Measurements from ENCODE around the gene HTT.

HTT gene

GRCh38 chr4:3263053-3263875 lies 188.8 kb downstream of the HTT start:
- no peak for DNase-seq (ENCODE audit: low read depth)

- DNase-seq (ENCODE audit: low read depth) = no peak
These were observed 189.4 kb downstream of the HTT start for GRCh38 chr4:3263876-3264193.

- no peak for DNase-seq (ENCODE audit: low read depth)
These were observed 191.6 kb downstream of the HTT start for GRCh38 chr4:3266076-3266475.

- no peak for DNase-seq (ENCODE audit: low read depth)
These were observed 193.3 kb downstream of the HTT start for GRCh38 chr4:3267576-3268394.

- DNase-seq (ENCODE audit: low read depth) = no peak
These were observed 194.1 kb downstream of the HTT start for GRCh38 chr4:3268395-3269104.

GRCh38 chr4:3269105-3269927 lies 194.8 kb downstream of the HTT start:
- DNase-seq (ENCODE audit: low read depth) = no peak

GRCh38 chr4:3269991-3270611 lies 195.6 kb downstream of the HTT start:
- no peak for DNase-seq (ENCODE audit: low read depth)

- DNase-seq (ENCODE audit: low read depth) = no peak
These were observed 196.7 kb downstream of the HTT start for GRCh38 chr4:3271131-3271530.

- no peak for DNase-seq (ENCODE audit: low read depth)
These were observed 202.5 kb downstream of the HTT start for GRCh38 chr4:3276986-3277385.

- no peak for DNase-seq (ENCODE audit: low read depth)
These were observed 206.0 kb downstream of the HTT start for GRCh38 chr4:3280466-3280865.

- DNase-seq (ENCODE audit: low read depth) = no peak
These were observed 209.0 kb downstream of the HTT start for GRCh38 chr4:3283483-3283882.

- DNase-seq (ENCODE audit: low read depth) = no peak
These were observed 209.4 kb downstream of the HTT start for GRCh38 chr4:3283916-3284315.

GRCh38 chr4:3284734-3285557 lies 210.5 kb downstream of the HTT start:
- no peak for DNase-seq (ENCODE audit: low read depth)

- DNase-seq (ENCODE audit: low read depth) = no peak
These were observed 211.3 kb downstream of the HTT start for GRCh38 chr4:3285558-3286334.

GRCh38 chr4:3286335-3287175 lies 212.1 kb downstream of the HTT start:
- DNase-seq (ENCODE audit: low read depth) = no peak

GRCh38 chr4:3287271-3287971 lies 212.9 kb downstream of the HTT start:
- DNase-seq (ENCODE audit: low read depth) = no peak

- DNase-seq (ENCODE audit: low read depth) = no peak
These were observed 213.6 kb downstream of the HTT start for GRCh38 chr4:3287972-3288570.

GRCh38 chr4:3288571-3289094 lies 214.2 kb downstream of the HTT start:
- no peak for DNase-seq (ENCODE audit: low read depth)

Measured in T-helper 22 cell (primary cell).